Measurements from ENCODE around the gene NKIRAS1. TPM values are rescaled to one million over a fixed set of nuclear protein-coding genes. Genes with fewer than 3 reads are reported as not detected.

NKIRAS1 gene
- total and polyA plus RNA-seq, 2 experiments from 2014 or later = 9.2 to 9.7 TPM

GRCh38 chr3:23889950-23890349 is 26.8 kb downstream of the NKIRAS1 start:
- Histone ChIP-seq H3K4me1 (ENCODE audit: insufficient read depth) (peaks cover 16% of the 10 kb centered on the region), H3K9me2 (ENCODE audit: insufficient read depth) (no peaks in the 10 kb centered on the region), H3K4me2 (no peak overlapping the region), H3F3A (replicated peaks; ENCODE audit: low read depth) (no peaks in the 10 kb centered on the region), H2AFZ (no peak overlapping the region), H3K79me2 (replicated peaks; ENCODE audit: insufficient read depth) (peaks cover 19% of the 10 kb centered on the region; the same call in 1 of the 2 replicates), H3K4me3 (no peak overlapping the region), H3K27me3 (ENCODE audit: insufficient read depth) (no peaks in the 10 kb centered on the region), H4K20me1 (replicated peaks; ENCODE audit: insufficient read depth) (peaks cover 16% of the 10 kb centered on the region), H3K27ac (ENCODE audit: low read depth) (no peak overlapping the region), H3K36me3 (ENCODE audit: insufficient read depth) (no peaks in the 10 kb centered on the region)
- ATAC-seq (no peak), DNase-seq (ENCODE audit: low spot score) (no peak)
- Mint-ChIP-seq H3K4me1 (peaks cover 34% of the 10 kb centered on the region; the same call in 2 of the 3 replicates), H3K36me3 (ENCODE audit: low read depth) (peaks cover 33% of the 10 kb centered on the region), H3K27me3 (ENCODE audit: insufficient read depth, low read depth, poor library complexity) (peaks cover 12% of the 10 kb centered on the region), H3K27ac (no peak overlapping the region), H3K4me3 (no peak overlapping the region), H3K9me3 (no peaks in the 10 kb centered on the region)
- TF ChIP-seq REST (IDR thresholded peaks at IDR 0.05; ENCODE audit: unreplicated experiment) = no peak

GRCh38 chr3:23889386-23889785 is 27.4 kb downstream of the NKIRAS1 start:
- Histone ChIP-seq H2AFZ (no peak overlapping the region), H3K4me2 (no peak overlapping the region), H3F3A (replicated peaks; ENCODE audit: low read depth) (no peaks in the 10 kb centered on the region), H3K79me2 (replicated peaks; ENCODE audit: insufficient read depth) (peaks cover 24% of the 10 kb centered on the region; the same call in 1 of the 2 replicates), H3K9me2 (ENCODE audit: insufficient read depth) (no peaks in the 10 kb centered on the region), H3K4me1 (ENCODE audit: insufficient read depth) (peaks cover 16% of the 10 kb centered on the region), H3K4me3 (no peak overlapping the region), H3K27ac (ENCODE audit: low read depth) (peak overlapping the region; percentile 6), H3K36me3 (ENCODE audit: insufficient read depth) (no peaks in the 10 kb centered on the region), H3K27me3 (ENCODE audit: insufficient read depth) (no peaks in the 10 kb centered on the region), H4K20me1 (replicated peaks; ENCODE audit: insufficient read depth) (peaks cover 16% of the 10 kb centered on the region)
- no peaks in the 10 kb centered on the region for H3K9me3 Mint-ChIP-seq
- peaks cover 28% of the 10 kb centered on the region for H3K36me3 Mint-ChIP-seq (ENCODE audit: low read depth)
- H3K4me3 Mint-ChIP-seq = no peak overlapping the region
- ATAC-seq (no peak), DNase-seq (ENCODE audit: low spot score) (no peak)
- peak overlapping the region; percentile 53; the same call in 1 of the 2 replicates for H3K27ac Mint-ChIP-seq
- peaks cover 8% of the 10 kb centered on the region for H3K27me3 Mint-ChIP-seq (ENCODE audit: insufficient read depth, low read depth, poor library complexity)
- H3K4me1 Mint-ChIP-seq = peaks cover 29% of the 10 kb centered on the region; the same call in 2 of the 3 replicates
- TF ChIP-seq REST (IDR thresholded peaks at IDR 0.05; ENCODE audit: unreplicated experiment) = no peak
- no peak for TF ChIP-seq EZH2phosphoT487 (IDR thresholded peaks at IDR 0.05; ENCODE audit: unreplicated experiment)
- no peak for TF ChIP-seq JUNB (IDR thresholded peaks at IDR 0.05; ENCODE audit: unreplicated experiment)
- no peak for TF ChIP-seq EZH2 (IDR thresholded peaks at IDR 0.05; ENCODE audit: low read depth, unreplicated experiment)
- TF ChIP-seq CTCF (conservative IDR thresholded peaks at IDR 0.05; ENCODE audit: low read depth in 2 of 2) = no peak
- TF ChIP-seq POLR2AphosphoS5 (IDR thresholded peaks at IDR 0.05; ENCODE audit: low read depth) = no peak
- TF ChIP-seq STAT1 (IDR thresholded peaks at IDR 0.05; ENCODE audit: unreplicated experiment) = no peak
- TF ChIP-seq ZNF331 (CRISPR knock-in tag; IDR thresholded peaks at IDR 0.05; ENCODE audit: low read depth) = no peak
- TF ChIP-seq CREB1 (CRISPR knock-in tag; IDR thresholded peaks at IDR 0.05; ENCODE audit: low read depth) = no peak

All from GM23338 (cell line).